Mesendoderm (in vitro differentiated cells): ENCODE data around the gene ITLN1.

Experiments
- DNase-seq: peaks from one replicate; pipeline ENCODE4 v3.0.0; 2013
- H2AK5ac ChIP-seq: 2 replicates; pipeline ENCODE4 v1.6.1; 2013; ENCODE audit warnings: low read length, inconsistent platforms
- H2BK120ac ChIP-seq: 2 replicates; pipeline ENCODE4 v1.6.1; 2013; ENCODE audit warnings: low read depth, mild to moderate bottlenecking, low read length, moderate library complexity, mixed read lengths
- H2BK15ac ChIP-seq: replicated peaks from 2 replicates; pipeline ENCODE4 v1.6.1; 2013; ENCODE audit warnings: low read depth, mild to moderate bottlenecking, moderate library complexity
- H2BK5ac ChIP-seq: 2 replicates; pipeline ENCODE4 v1.6.1; 2013; ENCODE audit warnings: low read length, inconsistent platforms
- H3K18ac ChIP-seq: 2 replicates; pipeline ENCODE4 v1.6.1; 2013; ENCODE audit warnings: mild to moderate bottlenecking, low read length, mixed read lengths
- H3K23ac ChIP-seq: one replicate; pipeline ENCODE4 v1.6.1; 2013; ENCODE audit warnings: low read length
- H3K27ac ChIP-seq: 2 replicates; pipeline ENCODE4 v1.5.1; 2013; ENCODE audit warnings: low read depth, mild to moderate bottlenecking, inconsistent platforms, low read length, moderate library complexity
- H3K27me3 ChIP-seq: 2 replicates; pipeline ENCODE4 v1.6.1; 2013; ENCODE audit warnings: low read length, control low read depth, mild to moderate bottlenecking, inconsistent platforms; ENCODE audit not compliant: insufficient read depth, poor library complexity
- H3K36me3 ChIP-seq: 2 replicates; pipeline ENCODE4 v1.6.1; 2013; ENCODE audit warnings: low read length, inconsistent platforms; ENCODE audit not compliant: control insufficient read depth, insufficient read depth
- H3K4ac ChIP-seq: one replicate; pipeline ENCODE4 v1.6.1; 2013; ENCODE audit warnings: low read depth, mild to moderate bottlenecking, low read length, moderate library complexity
- H3K4me1 ChIP-seq: 2 replicates; pipeline ENCODE4 v1.6.1; 2013; ENCODE audit warnings: low read depth, low read length, inconsistent platforms; ENCODE audit not compliant: control insufficient read depth
- H3K4me2 ChIP-seq: 2 replicates; pipeline ENCODE4 v1.6.1; 2013; ENCODE audit warnings: low read length
- H3K4me3 ChIP-seq: 2 replicates; pipeline ENCODE4 v1.5.1; 2013; ENCODE audit warnings: mild to moderate bottlenecking, low read length
- H3K56ac ChIP-seq: one replicate; pipeline ENCODE4 v1.6.1; 2013; ENCODE audit warnings: low read length
- H3K79me1 ChIP-seq: 2 replicates; pipeline ENCODE4 v1.6.1; 2013; ENCODE audit warnings: low read length, inconsistent platforms
- H3K79me2 ChIP-seq: 2 replicates; pipeline ENCODE4 v1.6.1; 2013; ENCODE audit warnings: mild to moderate bottlenecking, low read length; ENCODE audit not compliant: control insufficient read depth, insufficient read depth
- H3K9ac ChIP-seq: 2 replicates; pipeline ENCODE4 v1.6.1; 2013; ENCODE audit warnings: low read length, inconsistent platforms
- H4K5ac ChIP-seq: one replicate; pipeline ENCODE4 v1.6.1; 2013; ENCODE audit warnings: low read length
- H4K8ac ChIP-seq: one replicate; pipeline ENCODE4 v1.6.1; 2013; ENCODE audit warnings: low read depth, mild to moderate bottlenecking, control low read depth, low read length, moderate library complexity
- WGBS: extraction: QIAGEN DNeasy Blood & Tissue Kit; methylation state at CpG from one replicate; pipeline ENCODE4 v1.1.7; 2013; ENCODE audit warnings: low lambda C conversion rate, missing lambda C conversion rate; ENCODE audit not compliant: insufficient coverage; ENCODE audit errors: extremely low coverage; 5-methylcytosine and 5-hydroxymethylcytosine counted together

Gene ITLN1

DNA sequence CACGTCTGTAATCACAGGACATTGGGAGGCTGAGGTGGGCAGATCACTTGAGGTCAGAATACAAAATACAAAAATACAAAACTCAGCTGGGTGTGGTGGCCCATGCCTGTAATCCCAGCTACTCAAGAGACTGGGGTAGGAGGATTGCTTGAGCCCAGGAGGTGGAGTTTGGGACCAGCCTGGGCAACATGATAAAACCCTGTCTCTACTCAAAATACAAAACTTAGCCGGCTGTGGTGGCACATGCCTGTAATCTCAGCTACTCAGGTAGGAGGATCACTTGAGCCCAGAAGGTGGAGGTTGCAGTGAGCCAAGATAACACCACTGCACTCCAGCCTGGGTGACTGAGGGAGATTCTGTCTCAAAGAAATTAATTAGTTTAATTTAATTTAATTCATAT lies 6.5 kb upstream of the ITLN1 start:
- no peak overlapping the region for H3K27ac ChIP-seq
- H3K23ac ChIP-seq = no peak overlapping the region
- no peaks in the 10 kb centered on the region for H3K27me3 ChIP-seq
- no peak overlapping the region for H3K9ac ChIP-seq
- H3K56ac ChIP-seq = no peak overlapping the region
- H3K4me2 ChIP-seq = no peak overlapping the region
- no peaks in the 10 kb centered on the region for H3K4me1 ChIP-seq
- no CpG with 5 or more reads among the region's 2 CpGs for WGBS
- H4K5ac ChIP-seq = no peak overlapping the region
- H3K4me3 ChIP-seq = no peak overlapping the region
- H3K79me1 ChIP-seq = no peaks in the 10 kb centered on the region
- H3K79me2 ChIP-seq = no peaks in the 10 kb centered on the region
- H2BK5ac ChIP-seq = no peak overlapping the region
- no peak overlapping the region for H2BK15ac ChIP-seq
- DNase-seq = no peak
- H3K4ac ChIP-seq = no peak overlapping the region
- H3K18ac ChIP-seq = no peak overlapping the region
- H4K8ac ChIP-seq = no peak overlapping the region
- H2AK5ac ChIP-seq = no peak overlapping the region
- H2BK120ac ChIP-seq = no peak overlapping the region
- H3K36me3 ChIP-seq = no peaks in the 10 kb centered on the region

DNA sequence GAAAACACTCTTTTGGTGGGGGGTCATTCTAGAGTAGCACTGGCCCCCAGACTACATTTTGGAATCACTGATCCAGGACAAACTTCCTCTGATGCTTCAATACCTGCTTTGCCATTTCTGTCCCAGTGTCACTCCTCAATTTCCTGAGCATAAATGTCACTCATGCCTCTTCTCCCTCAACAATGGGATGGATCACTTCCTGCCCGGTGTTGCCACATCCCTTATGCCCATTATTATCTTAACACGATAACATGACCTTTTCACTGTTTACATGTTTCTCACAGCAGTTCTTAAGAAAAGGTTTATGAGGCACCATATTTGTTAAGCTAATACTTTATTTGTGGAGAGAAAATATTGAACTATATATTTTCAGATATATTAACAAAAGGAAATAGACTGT lies 3.9 kb upstream of the ITLN1 start:
- Histone ChIP-seq H3K79me2 (no peaks in the 10 kb centered on the region), H3K27me3 (no peaks in the 10 kb centered on the region), H3K18ac (no peak overlapping the region), H3K27ac (no peak overlapping the region), H3K56ac (no peak overlapping the region), H3K9ac (no peak overlapping the region), H2BK120ac (no peak overlapping the region), H3K79me1 (no peaks in the 10 kb centered on the region), H3K4me1 (no peaks in the 10 kb centered on the region), H3K23ac (no peak overlapping the region), H2BK5ac (no peak overlapping the region), H3K4ac (no peak overlapping the region), H3K36me3 (no peaks in the 10 kb centered on the region), H2AK5ac (no peak overlapping the region), H3K4me2 (no peak overlapping the region), H4K5ac (no peak overlapping the region), H3K4me3 (no peak overlapping the region), H4K8ac (no peak overlapping the region), H2BK15ac (no peak overlapping the region)
- no peak for DNase-seq
- no CpG with 5 or more reads among the region's 2 CpGs for WGBS

DNA sequence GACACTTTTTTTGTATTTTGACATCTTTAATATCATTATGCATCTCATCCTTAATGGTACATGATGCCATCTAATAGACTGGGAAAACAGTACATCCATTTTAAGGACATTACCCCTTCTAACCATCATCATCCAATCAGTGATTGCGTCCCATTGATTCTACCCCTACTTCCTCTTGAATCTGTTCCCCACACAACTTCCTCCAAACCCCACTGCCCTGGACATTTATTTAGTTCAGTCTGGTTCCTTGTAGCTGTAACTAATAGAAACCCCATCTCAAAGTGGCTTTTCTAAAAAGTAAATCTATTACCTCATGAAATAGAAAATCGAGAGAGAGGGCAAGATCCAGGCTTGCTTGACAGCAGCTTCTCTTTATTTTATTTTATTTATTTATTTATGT lies 2.1 kb upstream of the ITLN1 start:
- no peak overlapping the region for H4K8ac ChIP-seq

DNA sequence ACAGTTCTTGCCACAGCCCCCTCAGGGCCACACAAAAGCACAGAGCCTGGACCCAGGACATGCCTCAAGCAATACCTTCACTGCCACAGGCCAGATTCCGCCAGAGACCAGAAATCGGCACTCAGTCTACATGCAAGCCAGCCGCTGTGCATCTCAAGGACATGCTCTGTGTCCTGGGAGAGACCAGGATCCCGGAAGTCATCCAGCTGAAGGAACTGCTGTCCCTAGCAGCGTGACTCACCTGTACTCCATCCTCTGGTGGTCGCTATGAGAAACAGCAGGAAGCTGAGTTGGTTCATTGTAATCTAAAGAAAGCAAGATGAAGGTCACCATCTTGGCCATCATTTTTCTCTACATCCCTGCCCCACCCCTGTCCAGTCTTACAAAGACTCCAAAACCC lies 401 bp downstream of the ITLN1 start:
- Histone ChIP-seq H2BK5ac (no peak overlapping the region), H3K4me1 (no peaks in the 10 kb centered on the region), H3K23ac (no peak overlapping the region), H3K4ac (no peak overlapping the region), H2BK15ac (no peak overlapping the region), H3K18ac (no peak overlapping the region), H3K4me2 (no peak overlapping the region), H3K79me2 (no peaks in the 10 kb centered on the region), H4K5ac (no peak overlapping the region), H3K27me3 (no peaks in the 10 kb centered on the region), H4K8ac (no peak overlapping the region), H3K36me3 (no peaks in the 10 kb centered on the region), H3K79me1 (no peaks in the 10 kb centered on the region), H3K27ac (no peak overlapping the region), H3K9ac (no peak overlapping the region), H2AK5ac (no peak overlapping the region), H3K4me3 (no peak overlapping the region), H2BK120ac (no peak overlapping the region), H3K56ac (no peak overlapping the region)
- peak; percentile 67 for DNase-seq
- no CpG with 5 or more reads among the region's 6 CpGs for WGBS

More for the DNA sequence above, 2.1 kb upstream of the ITLN1 start:
- H3K4ac ChIP-seq = no peak overlapping the region
- no peak overlapping the region for H3K23ac ChIP-seq
- H3K79me2 ChIP-seq = no peaks in the 10 kb centered on the region
- no peak for DNase-seq
- H2BK5ac ChIP-seq = no peak overlapping the region
- no peaks in the 10 kb centered on the region for H3K4me1 ChIP-seq
- no peak overlapping the region for H3K56ac ChIP-seq
- H3K27ac ChIP-seq = no peak overlapping the region
- H3K9ac ChIP-seq = no peak overlapping the region
- no peak overlapping the region for H3K18ac ChIP-seq
- no peak overlapping the region for H3K4me2 ChIP-seq
- H4K5ac ChIP-seq = no peak overlapping the region
- H2BK120ac ChIP-seq = no peak overlapping the region
- H2BK15ac ChIP-seq = no peak overlapping the region
- H3K79me1 ChIP-seq = no peaks in the 10 kb centered on the region
- H2AK5ac ChIP-seq = no peak overlapping the region
- no CpG with 5 or more reads among the region's 2 CpGs for WGBS
- H3K27me3 ChIP-seq = no peaks in the 10 kb centered on the region
- H3K36me3 ChIP-seq = no peaks in the 10 kb centered on the region
- no peak overlapping the region for H3K4me3 ChIP-seq

DNA sequence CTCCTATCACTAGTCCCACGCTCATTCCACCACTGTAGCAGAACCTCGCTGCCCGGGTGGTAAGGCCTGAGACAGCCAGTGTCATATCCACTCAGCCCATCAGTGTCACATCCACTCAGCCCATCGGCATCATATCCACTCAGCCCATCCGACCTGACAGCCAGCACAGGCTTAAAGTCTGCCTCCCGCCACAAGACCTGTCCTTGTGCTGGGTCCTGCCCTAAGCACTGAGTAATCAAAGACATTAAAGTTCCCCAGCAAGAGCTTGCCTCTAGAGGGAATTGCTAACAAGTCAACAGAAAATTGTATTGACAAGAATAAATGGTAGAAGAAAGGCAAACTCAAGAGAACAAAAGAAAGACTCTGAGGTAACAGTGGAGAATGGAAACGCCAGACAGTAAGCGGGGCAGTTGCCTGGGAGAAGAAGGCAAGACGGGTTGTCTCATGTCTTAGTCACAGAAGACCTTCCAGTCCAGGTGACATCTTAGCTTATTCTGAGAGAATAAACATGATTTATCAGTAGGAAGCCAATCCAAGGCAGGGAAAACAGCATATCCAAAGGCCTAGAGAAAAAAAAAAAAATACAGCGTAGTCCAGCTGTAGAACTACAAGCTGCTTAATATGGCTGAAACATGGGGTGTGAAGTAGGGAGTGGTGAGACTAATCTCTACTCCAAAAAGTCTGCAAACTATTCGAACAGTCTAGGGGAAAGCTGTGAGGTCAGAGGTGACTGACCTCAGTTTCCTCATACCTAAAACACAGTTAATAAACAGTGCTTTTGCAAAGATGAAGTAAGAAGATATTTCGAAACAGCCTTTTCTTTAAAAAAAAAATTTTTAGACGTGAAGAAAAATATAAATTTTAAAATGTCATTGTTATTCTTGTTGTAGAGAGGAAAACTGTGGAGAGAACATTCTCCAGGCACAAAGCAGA lies 1.1 kb downstream of the ITLN1 start:
- no peak overlapping the region for H2BK15ac ChIP-seq
- no peak overlapping the region for H3K56ac ChIP-seq
- H3K4me3 ChIP-seq = no peak overlapping the region
- no peaks in the 10 kb centered on the region for H3K36me3 ChIP-seq
- H3K79me2 ChIP-seq = no peaks in the 10 kb centered on the region
- WGBS = 100% methylated on average over 2 of the region's 13 CpGs
- no peak overlapping the region for H3K23ac ChIP-seq
- no peak overlapping the region for H3K4me2 ChIP-seq
- H2BK120ac ChIP-seq = no peak overlapping the region
- no peaks in the 10 kb centered on the region for H3K27me3 ChIP-seq
- no peaks in the 10 kb centered on the region for H3K4me1 ChIP-seq
- no peak overlapping the region for H3K9ac ChIP-seq
- no peak overlapping the region for H3K4ac ChIP-seq
- H3K79me1 ChIP-seq = no peaks in the 10 kb centered on the region
- no peak overlapping the region for H4K8ac ChIP-seq
- no peak for DNase-seq
- H4K5ac ChIP-seq = no peak overlapping the region
- H2BK5ac ChIP-seq = no peak overlapping the region
- H3K27ac ChIP-seq = no peak overlapping the region
- no peak overlapping the region for H3K18ac ChIP-seq
- no peak overlapping the region for H2AK5ac ChIP-seq

DNA sequence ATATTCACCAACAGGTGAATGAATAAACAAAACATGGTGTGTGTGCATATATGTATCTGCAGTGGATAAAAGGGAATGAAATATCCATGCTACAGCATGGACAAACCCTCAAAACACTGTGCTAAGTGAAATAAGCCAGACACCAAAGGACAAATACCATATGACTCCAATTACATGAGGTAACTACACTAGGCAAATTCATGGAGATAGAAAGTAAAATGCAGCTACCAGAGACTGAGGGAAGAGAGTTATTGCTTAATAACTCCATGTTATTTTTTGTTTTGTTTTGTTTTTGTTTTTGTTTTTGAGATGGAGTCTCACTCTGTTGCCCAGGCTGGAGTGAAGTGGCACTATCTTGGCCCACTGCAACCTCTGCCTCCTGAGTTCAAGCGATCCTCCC lies 2.4 kb downstream of the ITLN1 start:
- Histone ChIP-seq H4K5ac (no peak overlapping the region), H3K27ac (no peak overlapping the region), H2AK5ac (no peak overlapping the region), H3K4me2 (no peak overlapping the region), H3K79me2 (no peaks in the 10 kb centered on the region), H3K36me3 (no peaks in the 10 kb centered on the region), H3K27me3 (no peaks in the 10 kb centered on the region), H3K79me1 (no peaks in the 10 kb centered on the region), H3K4me1 (no peaks in the 10 kb centered on the region), H2BK15ac (no peak overlapping the region), H3K18ac (no peak overlapping the region), H3K56ac (no peak overlapping the region), H2BK120ac (no peak overlapping the region), H3K23ac (no peak overlapping the region), H3K9ac (no peak overlapping the region), H4K8ac (no peak overlapping the region), H2BK5ac (no peak overlapping the region), H3K4ac (no peak overlapping the region), H3K4me3 (no peak overlapping the region)
- no CpG with 5 or more reads among the region's 1 CpG for WGBS
- no peak for DNase-seq
